Mesenchymal stem cell (in vitro differentiated cells and primary cell): ENCODE measurements around the gene ASGR2.
A peak's percentile ranks its signal among the peaks of the same experiment; 100 is the strongest.

Experiments used
- DNase-seq: peaks from one replicate; pipeline ENCODE4 v3.0.0-alpha.2; 2013
- H2AFZ ChIP-seq: one replicate; pipeline ENCODE4 v1.6.1; 2013; ENCODE audit warnings: low read depth, mild to moderate bottlenecking, control low read depth, inconsistent platforms, low read length, moderate library complexity
- H2AK5ac ChIP-seq: 2 replicates; pipeline ENCODE4 v1.6.1; 2013; ENCODE audit warnings: low read length, moderate library complexity, mild to moderate bottlenecking, inconsistent platforms; ENCODE audit not compliant: severe bottlenecking
- H2BK120ac ChIP-seq: one replicate; pipeline ENCODE4 v1.6.1; 2013; ENCODE audit warnings: low read depth, mild to moderate bottlenecking, inconsistent platforms, low read length, moderate library complexity
- H2BK12ac ChIP-seq, 2 experiments: one replicate each; pipeline ENCODE4 v1.6.1; 2013; ENCODE audit warnings: inconsistent platforms in 2 of 2, low read length in 2 of 2, mild to moderate bottlenecking in 2 of 2, moderate library complexity in 2 of 2, control low read depth in 1 of 2
- H2BK15ac ChIP-seq: one replicate; pipeline ENCODE4 v1.6.1; 2013; ENCODE audit warnings: mild to moderate bottlenecking, low read depth, inconsistent platforms; ENCODE audit not compliant: poor library complexity, severe bottlenecking
- H2BK5ac ChIP-seq: 2 replicates; pipeline ENCODE4 v1.6.1; 2013; ENCODE audit warnings: low read depth, mild to moderate bottlenecking, low read length, control low read depth, inconsistent platforms; ENCODE audit not compliant: poor library complexity, severe bottlenecking
- H3K14ac ChIP-seq, 2 experiments: one replicate each; pipeline ENCODE4 v1.6.1; 2013; ENCODE audit warnings: inconsistent platforms in 2 of 2, low read length in 2 of 2, control low read depth in 1 of 2, mild to moderate bottlenecking in 1 of 2, moderate library complexity in 1 of 2
- H3K18ac ChIP-seq, 2 experiments: one replicate each; pipeline ENCODE4 v1.6.1; 2013; ENCODE audit warnings: inconsistent platforms in 2 of 2, low read length in 2 of 2, control low read depth in 1 of 2, low read depth in 1 of 2, mild to moderate bottlenecking in 1 of 2
- H3K23ac ChIP-seq, 2 experiments: one replicate each; pipeline ENCODE4 v1.6.1; 2013; ENCODE audit warnings: inconsistent platforms in 2 of 2, low read length in 2 of 2, mild to moderate bottlenecking in 2 of 2, moderate library complexity in 2 of 2, control low read depth in 1 of 2
- H3K27ac ChIP-seq: 2 replicates; pipeline ENCODE4 v1.5.1; 2013; ENCODE audit warnings: mild to moderate bottlenecking, moderate library complexity, low read length, control low read depth, inconsistent platforms; ENCODE audit not compliant: poor library complexity, severe bottlenecking
- H3K27me3 ChIP-seq, 2 experiments: 2 replicates each; pipeline versions ENCODE4 v1.6.1 to v1.7.0; 2013; ENCODE audit warnings: low read length in 2 of 2, mild to moderate bottlenecking in 2 of 2, moderate library complexity in 2 of 2, control low read depth in 1 of 2, inconsistent platforms in 1 of 2; ENCODE audit not compliant: control insufficient read depth in 1 of 2, insufficient read depth in 1 of 2
- H3K36me3 ChIP-seq, 2 experiments: 2 replicates each; pipeline versions ENCODE4 v1.6.1 to v1.7.0; 2013; ENCODE audit warnings: low read length in 2 of 2, control low read depth in 1 of 2, inconsistent platforms in 1 of 2, low read depth in 1 of 2, mild to moderate bottlenecking in 1 of 2; ENCODE audit not compliant: insufficient read depth in 2 of 2, control insufficient read depth in 1 of 2
- H3K4ac ChIP-seq, 2 experiments: one replicate each; pipeline ENCODE4 v1.6.1; 2013; ENCODE audit warnings: inconsistent platforms in 2 of 2, low read length in 2 of 2, mild to moderate bottlenecking in 2 of 2, moderate library complexity in 2 of 2, control low read depth in 1 of 2, low read depth in 1 of 2
- H3K4me1 ChIP-seq: 2 replicates; pipeline ENCODE4 v1.6.1; 2013; ENCODE audit warnings: low read depth, low read length, control low read depth; ENCODE audit not compliant: control insufficient read depth, insufficient read depth
- H3K4me2 ChIP-seq: 2 replicates; pipeline ENCODE4 v1.6.1; 2013; ENCODE audit warnings: low read length, mild to moderate bottlenecking, inconsistent platforms; ENCODE audit not compliant: poor library complexity, severe bottlenecking
- H3K4me3 ChIP-seq, 2 experiments: 2 replicates each; pipeline versions ENCODE4 v1.5.1 to v1.7.0; 2013; ENCODE audit warnings: low read length in 2 of 2, mild to moderate bottlenecking in 2 of 2, control low read depth in 1 of 2, low read depth in 1 of 2; ENCODE audit not compliant: insufficient read depth in 1 of 2
- H3K79me1 ChIP-seq: replicated peaks from 2 replicates; pipeline ENCODE4 v1.6.1; 2013; ENCODE audit warnings: mild to moderate bottlenecking, control low read depth, low read length, inconsistent platforms; ENCODE audit not compliant: poor library complexity, severe bottlenecking
- H3K9ac ChIP-seq: 2 replicates; pipeline ENCODE4 v1.7.0; 2013; ENCODE audit warnings: mild to moderate bottlenecking, low read length, moderate library complexity
- H3K9me3 ChIP-seq: 2 replicates; pipeline ENCODE4 v1.7.0; 2013; ENCODE audit warnings: mild to moderate bottlenecking, low read length; ENCODE audit not compliant: control insufficient read depth
- H4K8ac ChIP-seq: one replicate; pipeline ENCODE4 v1.6.1; 2013; ENCODE audit warnings: inconsistent platforms, mild to moderate bottlenecking, low read length, moderate library complexity
- H4K91ac ChIP-seq: one replicate; pipeline ENCODE4 v1.6.1; 2013; ENCODE audit warnings: mild to moderate bottlenecking, low read length, inconsistent platforms
- WGBS: methylation state at CpG from one replicate; pipeline ENCODE4 v1.1.7; 2013; ENCODE audit warnings: mixed read lengths; 5-methylcytosine and 5-hydroxymethylcytosine counted together

ASGR2 gene

GRCh38 chr17:7072406-7072805 is 42.2 kb downstream of the ASGR2 start:
- no peak for DNase-seq
- Histone ChIP-seq H3K4me2 (no peak overlapping the region), H3K9me3 (peaks cover 20% of the 10 kb centered on the region)

GRCh38 chr17:7070712-7071111 is 43.9 kb downstream of the ASGR2 start:
- no peak overlapping the region for H3K4me2 ChIP-seq
- H2BK5ac ChIP-seq = no peak overlapping the region
- no peak overlapping the region for H4K91ac ChIP-seq
- 77% methylated on average over 3 of the region's 3 CpGs for WGBS
- no peaks in the 10 kb centered on the region for H3K79me1 ChIP-seq
- no peak overlapping the region for H2AK5ac ChIP-seq
- H3K23ac ChIP-seq = no peak overlapping the region
- no peak for DNase-seq
- no peak overlapping the region for H2BK15ac ChIP-seq
- H3K4me1 ChIP-seq = no peaks in the 10 kb centered on the region
- H3K27me3 ChIP-seq = peaks cover 18 to 39% of the 10 kb centered on the region in 2 experiments
- H3K9me3 ChIP-seq = peaks cover 26% of the 10 kb centered on the region
- no peaks in the 10 kb centered on the region for H3K36me3 ChIP-seq
- no peak overlapping the region for H3K18ac ChIP-seq
- H2BK120ac ChIP-seq = no peak overlapping the region
- H4K8ac ChIP-seq = no peak overlapping the region
- no peak overlapping the region for H3K27ac ChIP-seq
- H3K4me3 ChIP-seq = peak overlapping the region in 1 of 2 experiments; percentile 7
- H2BK12ac ChIP-seq = no peak overlapping the region
- no peak overlapping the region for H3K9ac ChIP-seq
- no peak overlapping the region for H3K4ac ChIP-seq
- peak overlapping the region in 1 of 2 experiments; percentile 36 for H3K14ac ChIP-seq
- no peak overlapping the region for H2AFZ ChIP-seq

More at GRCh38 chr17:7072406-7072805, 42.2 kb downstream of the ASGR2 start:
- Histone ChIP-seq H2AK5ac (no peak overlapping the region), H2AFZ (no peak overlapping the region), H4K91ac (no peak overlapping the region), H3K27me3 (peaks cover 18 to 30% of the 10 kb centered on the region in 2 experiments), H3K23ac (no peak overlapping the region), H3K18ac (no peak overlapping the region), H2BK120ac (no peak overlapping the region), H3K4me1 (no peaks in the 10 kb centered on the region), H3K27ac (no peak overlapping the region), H3K4me3 (no peak overlapping the region), H3K4ac (no peak overlapping the region), H3K14ac (no peak overlapping the region), H2BK12ac (no peak overlapping the region), H4K8ac (no peak overlapping the region), H2BK15ac (no peak overlapping the region), H3K9ac (no peak overlapping the region), H3K36me3 (no peaks in the 10 kb centered on the region), H2BK5ac (no peak overlapping the region), H3K79me1 (no peaks in the 10 kb centered on the region)
- WGBS = 80% methylated on average over 2 of the region's 2 CpGs

GRCh38 chr17:7068268-7068667 is 46.4 kb downstream of the ASGR2 start:
- no peak overlapping the region for H4K91ac ChIP-seq
- H3K23ac ChIP-seq = no peak overlapping the region
- H3K9ac ChIP-seq = no peak overlapping the region

GRCh38 chr17:7067198-7067597 is 47.4 kb downstream of the ASGR2 start:
- H3K4me1 ChIP-seq = peaks cover 11% of the 10 kb centered on the region
- H3K23ac ChIP-seq = no peak overlapping the region
- no peak overlapping the region for H3K4me2 ChIP-seq
- no peak overlapping the region for H3K4me3 ChIP-seq
- H2BK15ac ChIP-seq = no peak overlapping the region
- H3K4ac ChIP-seq = no peak overlapping the region
- H2BK120ac ChIP-seq = no peak overlapping the region
- no peak overlapping the region for H2AFZ ChIP-seq
- no peaks in the 10 kb centered on the region for H3K79me1 ChIP-seq
- H3K27me3 ChIP-seq = peaks cover 13 to 43% of the 10 kb centered on the region in 2 experiments
- H3K36me3 ChIP-seq = no peaks in the 10 kb centered on the region
- no peak overlapping the region for H2BK5ac ChIP-seq
- H3K27ac ChIP-seq = no peak overlapping the region
- no peak for DNase-seq
- no peak overlapping the region for H4K8ac ChIP-seq
- no peak overlapping the region for H2AK5ac ChIP-seq
- no peak overlapping the region for H3K9ac ChIP-seq
- H3K14ac ChIP-seq = no peak overlapping the region
- H2BK12ac ChIP-seq = no peak overlapping the region
- no peak overlapping the region for H3K18ac ChIP-seq
- H3K9me3 ChIP-seq = peaks cover 26% of the 10 kb centered on the region
- 68% methylated on average over 1 of the region's 1 CpG for WGBS
- no peak overlapping the region for H4K91ac ChIP-seq

More at GRCh38 chr17:7068268-7068667, 46.4 kb downstream of the ASGR2 start:
- Histone ChIP-seq H2BK5ac (no peak overlapping the region), H3K79me1 (no peaks in the 10 kb centered on the region), H3K27me3 (peaks cover 18 to 46% of the 10 kb centered on the region in 2 experiments), H2AFZ (no peak overlapping the region), H3K27ac (no peak overlapping the region), H2BK15ac (no peak overlapping the region), H3K4me3 (no peak overlapping the region), H3K9me3 (peaks cover 26% of the 10 kb centered on the region), H4K8ac (no peak overlapping the region), H3K4me1 (peaks cover 11% of the 10 kb centered on the region), H2AK5ac (no peak overlapping the region), H3K4me2 (no peak overlapping the region), H3K36me3 (no peaks in the 10 kb centered on the region), H2BK12ac (no peak overlapping the region), H3K4ac (no peak overlapping the region), H2BK120ac (no peak overlapping the region), H3K18ac (no peak overlapping the region), H3K14ac (no peak overlapping the region)
- no CpG with 5 or more reads among the region's 1 CpG for WGBS
- DNase-seq = no peak
